ENCODE data around the gene ASB16. TPM values are rescaled to one million over a fixed set of nuclear protein-coding genes. Genes with fewer than 3 reads are reported as not detected.
A peak's percentile ranks its signal among the peaks of the same experiment; 100 is the strongest.

The ASB16 gene
- total and polyA plus RNA-seq, 9 of the 15 experiments (the other 6 are each of a cell fraction or from before 2014, with no cell fraction given), result 0.03 to 0.07 TPM; not detected in 7

DNA sequence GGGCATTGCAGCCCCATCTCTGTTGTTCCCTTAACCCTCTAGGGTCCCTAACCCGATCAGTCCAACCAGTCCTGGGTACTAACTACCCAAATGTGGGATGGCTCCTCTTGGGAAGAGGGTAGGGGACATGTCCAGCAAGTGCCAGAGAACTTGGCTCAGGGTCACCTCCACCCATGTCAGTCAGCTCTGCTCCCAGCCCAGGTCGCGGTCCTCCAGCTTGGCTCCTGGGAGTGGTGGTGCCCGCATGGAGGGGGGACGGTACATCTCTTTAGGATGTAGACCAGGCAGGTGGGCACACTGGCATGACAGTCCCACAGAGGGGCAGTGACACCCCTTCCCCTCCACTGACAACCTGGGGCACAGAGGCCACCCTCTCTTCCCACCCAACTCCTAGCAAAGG lies 22.2 kb downstream of the ASB16 start:
- H3K4me3 ChIP-seq, result no peak overlapping the region
- TF ChIP-seq U2AF2 (optimal IDR thresholded peaks at IDR 0.05; ENCODE audit: low read depth, low read length) (no peak), ZNF586 (CRISPR knock-in tag; conservative IDR thresholded peaks at IDR 0.05) (no peak), PHF20 (IDR thresholded peaks at IDR 0.05; ENCODE audit: partially characterized antibody) (no peak), ZKSCAN1 (IDR thresholded peaks at IDR 0.05; ENCODE audit: low read depth, low read length) (no peak), POLR2AphosphoS2 (IDR thresholded peaks at IDR 0.05; ENCODE audit: low read length) (no peak), ZBTB17 (CRISPR knock-in tag; IDR thresholded peaks at IDR 0.05) (no peak), NR2C2 (CRISPR knock-in tag; IDR thresholded peaks at IDR 0.05) (no peak), NR2C2 (tag; IDR thresholded peaks at IDR 0.05) (no peak), ZNF146 (CRISPR knock-in tag; IDR thresholded peaks at IDR 0.05; ENCODE audit: unreplicated experiment) (no peak), ZNF431 (CRISPR knock-in tag; IDR thresholded peaks at IDR 0.05) (no peak), ELF4 (CRISPR knock-in tag; IDR thresholded peaks at IDR 0.05) (no peak), HDAC2 (IDR thresholded peaks at IDR 0.05) (no peak), CTBP1 (IDR thresholded peaks at IDR 0.05; ENCODE audit: borderline replicate concordance) (no peak), ZKSCAN3 (CRISPR knock-in tag; IDR thresholded peaks at IDR 0.05) (no peak), ZNF212 (CRISPR knock-in tag; IDR thresholded peaks at IDR 0.05) (no peak)
- TF ChIP-seq, protein P1, sequence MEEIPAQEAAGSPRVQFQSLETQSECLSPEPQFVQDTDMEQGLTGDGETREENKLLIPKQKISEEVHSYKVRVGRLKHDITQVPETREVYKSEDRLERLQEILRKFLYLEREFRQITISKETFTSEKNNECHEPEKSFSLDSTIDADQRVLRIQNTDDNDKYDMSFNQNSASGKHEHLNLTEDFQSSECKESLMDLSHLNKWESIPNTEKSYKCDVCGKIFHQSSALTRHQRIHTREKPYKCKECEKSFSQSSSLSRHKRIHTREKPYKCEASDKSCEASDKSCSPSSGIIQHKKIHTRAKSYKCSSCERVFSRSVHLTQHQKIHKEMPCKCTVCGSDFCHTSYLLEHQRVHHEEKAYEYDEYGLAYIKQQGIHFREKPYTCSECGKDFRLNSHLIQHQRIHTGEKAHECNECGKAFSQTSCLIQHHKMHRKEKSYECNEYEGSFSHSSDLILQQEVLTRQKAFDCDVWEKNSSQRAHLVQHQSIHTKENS (CRISPR knock-in tag; IDR thresholded peaks at IDR 0.05), result no peak
- TF ChIP-seq, protein P2, sequence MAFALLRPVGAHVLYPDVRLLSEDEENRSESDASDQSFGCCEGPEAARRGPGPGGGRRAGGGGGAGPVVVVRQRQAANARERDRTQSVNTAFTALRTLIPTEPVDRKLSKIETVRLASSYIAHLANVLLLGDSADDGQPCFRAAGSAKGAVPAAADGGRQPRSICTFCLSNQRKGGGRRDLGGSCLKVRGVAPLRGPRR (CRISPR knock-in tag; IDR thresholded peaks at IDR 0.05), result no peak
- TF ChIP-seq, protein P3, sequence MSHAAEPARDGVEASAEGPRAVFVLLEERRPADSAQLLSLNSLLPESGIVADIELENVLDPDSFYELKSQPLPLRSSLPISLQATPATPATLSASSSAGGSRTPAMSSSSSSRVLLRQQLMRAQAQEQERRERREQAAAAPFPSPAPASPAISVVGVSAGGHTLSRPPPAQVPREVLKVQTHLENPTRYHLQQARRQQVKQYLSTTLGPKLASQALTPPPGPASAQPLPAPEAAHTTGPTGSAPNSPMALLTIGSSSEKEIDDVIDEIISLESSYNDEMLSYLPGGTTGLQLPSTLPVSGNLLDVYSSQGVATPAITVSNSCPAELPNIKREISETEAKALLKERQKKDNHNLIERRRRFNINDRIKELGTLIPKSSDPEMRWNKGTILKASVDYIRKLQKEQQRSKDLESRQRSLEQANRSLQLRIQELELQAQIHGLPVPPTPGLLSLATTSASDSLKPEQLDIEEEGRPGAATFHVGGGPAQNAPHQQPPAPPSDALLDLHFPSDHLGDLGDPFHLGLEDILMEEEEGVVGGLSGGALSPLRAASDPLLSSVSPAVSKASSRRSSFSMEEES (CRISPR knock-in tag; IDR thresholded peaks at IDR 0.05), result no peak
- TF ChIP-seq, protein P4, sequence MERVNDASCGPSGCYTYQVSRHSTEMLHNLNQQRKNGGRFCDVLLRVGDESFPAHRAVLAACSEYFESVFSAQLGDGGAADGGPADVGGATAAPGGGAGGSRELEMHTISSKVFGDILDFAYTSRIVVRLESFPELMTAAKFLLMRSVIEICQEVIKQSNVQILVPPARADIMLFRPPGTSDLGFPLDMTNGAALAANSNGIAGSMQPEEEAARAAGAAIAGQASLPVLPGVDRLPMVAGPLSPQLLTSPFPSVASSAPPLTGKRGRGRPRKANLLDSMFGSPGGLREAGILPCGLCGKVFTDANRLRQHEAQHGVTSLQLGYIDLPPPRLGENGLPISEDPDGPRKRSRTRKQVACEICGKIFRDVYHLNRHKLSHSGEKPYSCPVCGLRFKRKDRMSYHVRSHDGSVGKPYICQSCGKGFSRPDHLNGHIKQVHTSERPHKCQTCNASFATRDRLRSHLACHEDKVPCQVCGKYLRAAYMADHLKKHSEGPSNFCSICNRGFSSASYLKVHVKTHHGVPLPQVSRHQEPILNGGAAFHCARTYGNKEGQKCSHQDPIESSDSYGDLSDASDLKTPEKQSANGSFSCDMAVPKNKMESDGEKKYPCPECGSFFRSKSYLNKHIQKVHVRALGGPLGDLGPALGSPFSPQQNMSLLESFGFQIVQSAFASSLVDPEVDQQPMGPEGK (CRISPR knock-in tag; IDR thresholded peaks at IDR 0.05; ENCODE audit: borderline replicate concordance), result no peak
- H3K27me3 ChIP-seq (ENCODE audit: control insufficient read depth in 2 of 2, insufficient read depth in 2 of 2, low read length in 2 of 2), result no peaks in the 10 kb centered on the region
- peak overlapping the region in 1 of 2 experiments; percentile 14; a peak in 2 of 4 replicates for H3K9ac ChIP-seq (ENCODE audit: insufficient read depth in 1 of 2, low read depth in 2 of 2, low read length in 2 of 2)
- in situ Hi-C loops (cut with MboI), result no loop called here
- H3K79me2 ChIP-seq (ENCODE audit: control insufficient read depth, insufficient read depth, low read length), result peaks cover 15% of the 10 kb centered on the region
- no peak overlapping the region for H2AFZ ChIP-seq (ENCODE audit: low read depth, low read length)
- peaks cover 8 to 26% of the 10 kb centered on the region in 2 experiments; a peak in 4 of 5 replicates for H3K4me1 ChIP-seq (replicated peaks in 1 of 2; ENCODE audit: control insufficient read depth in 2 of 2, insufficient read depth in 2 of 2, low read length in 2 of 2)
- ChIA-PET POLR2A (interaction anchor here (0.5 to 1.3 kb wide), 2 partner anchors 17 to 24 kb away, joined by 3 read pairs; no protein-coding TSS in a partner anchor), CTCF (ENCODE audit: low intra/inter-chr PET ratio) (no interaction called here)
- no peak overlapping the region for H3K4me2 ChIP-seq (ENCODE audit: insufficient read depth, low read length)
- ATAC-seq, result no peak
- no peak overlapping the region for H3K27ac ChIP-seq (ENCODE audit: extremely low read depth, low read depth, low read length)
- H3K9me1 ChIP-seq (ENCODE audit: control insufficient read depth, insufficient read depth, low read length), result no peaks in the 10 kb centered on the region
- intact Hi-C loops (cut with micrococcal nuclease), result no loop called here
- H3K9me3 ChIP-seq (replicated peaks; ENCODE audit: control insufficient read depth, insufficient read depth, low read depth, low read length), result no peaks in the 10 kb centered on the region
- H4K20me1 ChIP-seq (replicated peaks; ENCODE audit: control insufficient read depth, insufficient read depth, low read length), result 0 out of 2 replicates have a peak, but pooled peaks cover 2% of the 10 kb centered on the region
- no peak for DNase-seq (ENCODE audit: extremely low read depth in 1 of 4, low spot score in 3 of 4)
- WGBS (ENCODE audit: insufficient coverage, low coverage, missing lambda C conversion rate), result 90% methylated on average over 5 of the region's 5 CpGs
- no TSS peak for BruUV-seq (replicated peaks)
- H3K36me3 ChIP-seq (ENCODE audit: control insufficient read depth, insufficient read depth, low read length), result peaks cover 81% of the 10 kb centered on the region; the same call in 2 of the 3 replicates
- FAIRE-seq, result no peak
